ENCODE measurements around the gene GIPC3. TPM values are rescaled to one million over a fixed set of nuclear protein-coding genes. Genes with fewer than 3 reads are reported as not detected.
A peak's percentile ranks its signal among the peaks of the same experiment; 100 is the strongest.

GIPC3 gene
- total RNA-seq, 6 donors from 2014 or later: 0.91 to 5.2 (median 1.4) TPM

DNA sequence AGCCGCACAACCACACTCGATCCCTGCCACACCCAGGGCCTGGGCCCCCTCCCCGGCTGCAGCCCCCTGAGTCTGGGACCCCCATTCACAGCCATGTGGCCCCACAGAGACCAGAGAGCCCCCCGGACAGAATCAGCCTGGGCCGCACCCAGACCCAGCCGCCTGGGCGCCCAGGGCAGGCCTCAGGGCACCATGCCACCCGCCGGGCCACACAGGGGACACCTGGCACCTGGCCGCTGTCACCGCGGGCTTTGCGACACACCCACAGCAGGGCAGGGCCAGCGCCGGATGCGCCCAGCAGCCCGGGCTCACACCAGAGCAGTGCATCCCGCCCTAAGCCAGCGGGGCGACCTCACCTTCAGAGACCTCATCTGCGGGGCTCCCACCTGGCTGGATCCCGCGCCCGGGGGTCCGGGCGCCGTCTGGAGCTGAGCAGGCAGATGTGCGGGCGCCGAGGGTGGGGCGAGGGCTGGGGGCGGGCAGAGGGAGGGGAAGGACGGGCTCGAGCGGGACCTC is 21.0 kb downstream of the GIPC3 start:
- H3K36me3 ChIP-seq: peaks cover 0 to 6% (median 5%) of the 10 kb centered on the region in 4 donors
- H3K27ac ChIP-seq: peak overlapping the region; percentile 70 to 90 (median 80)
- WGBS, 2 donors: 16 to 42% methylated on average over 3 to 6 of the region's 35 CpGs
- no peak for TF ChIP-seq POLR2AphosphoS5 (IDR thresholded peaks at IDR 0.05)
- TF ChIP-seq, protein P1, sequence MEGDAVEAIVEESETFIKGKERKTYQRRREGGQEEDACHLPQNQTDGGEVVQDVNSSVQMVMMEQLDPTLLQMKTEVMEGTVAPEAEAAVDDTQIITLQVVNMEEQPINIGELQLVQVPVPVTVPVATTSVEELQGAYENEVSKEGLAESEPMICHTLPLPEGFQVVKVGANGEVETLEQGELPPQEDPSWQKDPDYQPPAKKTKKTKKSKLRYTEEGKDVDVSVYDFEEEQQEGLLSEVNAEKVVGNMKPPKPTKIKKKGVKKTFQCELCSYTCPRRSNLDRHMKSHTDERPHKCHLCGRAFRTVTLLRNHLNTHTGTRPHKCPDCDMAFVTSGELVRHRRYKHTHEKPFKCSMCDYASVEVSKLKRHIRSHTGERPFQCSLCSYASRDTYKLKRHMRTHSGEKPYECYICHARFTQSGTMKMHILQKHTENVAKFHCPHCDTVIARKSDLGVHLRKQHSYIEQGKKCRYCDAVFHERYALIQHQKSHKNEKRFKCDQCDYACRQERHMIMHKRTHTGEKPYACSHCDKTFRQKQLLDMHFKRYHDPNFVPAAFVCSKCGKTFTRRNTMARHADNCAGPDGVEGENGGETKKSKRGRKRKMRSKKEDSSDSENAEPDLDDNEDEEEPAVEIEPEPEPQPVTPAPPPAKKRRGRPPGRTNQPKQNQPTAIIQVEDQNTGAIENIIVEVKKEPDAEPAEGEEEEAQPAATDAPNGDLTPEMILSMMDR (IDR thresholded peaks at IDR 0.05): no peak
- no peak for TF ChIP-seq POLR2A (IDR thresholded peaks at IDR 0.05)
- no peak for TF ChIP-seq EP300 (IDR thresholded peaks at IDR 0.05)
- DNase-seq (peak; percentile 46 to 88), ATAC-seq (ENCODE audit: low FRiP score in 2 of 2) (peak in 1 of 2 donors; percentile 20)
- peak overlapping the region; percentile 57 to 63 (median 60) for H3K4me3 ChIP-seq
- H3K27me3 ChIP-seq: no peaks in the 10 kb centered on the region
- no peaks in the 10 kb centered on the region for H3K9me3 ChIP-seq
- peaks cover 44 to 63% (median 50%) of the 10 kb centered on the region in 4 donors for H3K4me1 ChIP-seq

DNA sequence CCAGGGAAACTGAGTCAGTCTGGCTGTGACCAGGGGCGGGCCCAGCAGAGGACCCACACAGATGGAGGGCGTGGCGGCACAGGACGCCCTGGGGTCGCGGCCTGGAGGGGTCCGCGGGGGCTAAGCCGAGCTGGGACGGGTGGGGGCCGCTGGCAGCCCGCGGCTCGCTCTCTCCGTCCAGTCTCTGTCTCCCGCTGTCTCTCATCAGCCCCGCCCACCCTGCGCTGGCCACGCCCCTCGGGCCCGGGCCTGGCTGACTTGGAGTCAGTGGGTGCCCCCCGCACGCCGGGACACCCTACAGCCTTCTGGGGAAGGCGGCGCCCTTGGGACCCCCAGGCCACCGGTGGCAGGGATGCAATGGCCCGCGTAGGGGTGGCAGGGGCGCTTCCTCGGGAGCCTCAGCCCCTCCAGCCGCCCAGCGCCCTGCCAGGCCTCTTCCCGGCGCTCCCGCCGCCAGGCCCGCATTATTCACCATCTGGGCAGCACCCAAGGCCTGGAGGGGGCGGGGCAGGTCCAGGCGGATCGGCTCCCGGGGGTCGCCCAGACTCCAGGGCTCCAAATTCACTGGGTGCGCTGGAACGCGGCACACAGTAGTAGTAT is 21.5 kb downstream of the GIPC3 start, which contains the start of gene TBXA2R:
Gene TBXA2R (minus strand): TSS at position 186 of the 600 bp plus-strand sequence. CDS start 6,241 bp downstream, outside the sequence.
- Histone ChIP-seq H3K4me1 (peaks cover 44 to 63% (median 50%) of the 10 kb centered on the region in 4 donors), H3K27me3 (no peaks in the 10 kb centered on the region), H3K36me3 (peaks cover 5 to 12% (median 10%) of the 10 kb centered on the region in 4 donors), H3K4me3 (peak within 1 kb of the TSS; percentile 57 to 63 (median 60)), H3K27ac (peak within 1 kb of the TSS; percentile 70 to 90 (median 80)), H3K9me3 (no peaks in the 10 kb centered on the region)
- 0 to 3% methylated on average over 13 to 28 of the region's 46 CpGs for WGBS, 2 donors
- ATAC-seq (ENCODE audit: low FRiP score in 2 of 2) (peak in 1 of 2 donors; percentile 89), DNase-seq (peak; percentile 66 to 97)
- peak in 1 of 4 donors; percentile 9 for TF ChIP-seq POLR2A (IDR thresholded peaks at IDR 0.05)
- TF ChIP-seq, protein P1 (IDR thresholded peaks at IDR 0.05): no peak
- TF ChIP-seq EP300 (IDR thresholded peaks at IDR 0.05): no peak
- no peak for TF ChIP-seq POLR2AphosphoS5 (IDR thresholded peaks at IDR 0.05)

DNA sequence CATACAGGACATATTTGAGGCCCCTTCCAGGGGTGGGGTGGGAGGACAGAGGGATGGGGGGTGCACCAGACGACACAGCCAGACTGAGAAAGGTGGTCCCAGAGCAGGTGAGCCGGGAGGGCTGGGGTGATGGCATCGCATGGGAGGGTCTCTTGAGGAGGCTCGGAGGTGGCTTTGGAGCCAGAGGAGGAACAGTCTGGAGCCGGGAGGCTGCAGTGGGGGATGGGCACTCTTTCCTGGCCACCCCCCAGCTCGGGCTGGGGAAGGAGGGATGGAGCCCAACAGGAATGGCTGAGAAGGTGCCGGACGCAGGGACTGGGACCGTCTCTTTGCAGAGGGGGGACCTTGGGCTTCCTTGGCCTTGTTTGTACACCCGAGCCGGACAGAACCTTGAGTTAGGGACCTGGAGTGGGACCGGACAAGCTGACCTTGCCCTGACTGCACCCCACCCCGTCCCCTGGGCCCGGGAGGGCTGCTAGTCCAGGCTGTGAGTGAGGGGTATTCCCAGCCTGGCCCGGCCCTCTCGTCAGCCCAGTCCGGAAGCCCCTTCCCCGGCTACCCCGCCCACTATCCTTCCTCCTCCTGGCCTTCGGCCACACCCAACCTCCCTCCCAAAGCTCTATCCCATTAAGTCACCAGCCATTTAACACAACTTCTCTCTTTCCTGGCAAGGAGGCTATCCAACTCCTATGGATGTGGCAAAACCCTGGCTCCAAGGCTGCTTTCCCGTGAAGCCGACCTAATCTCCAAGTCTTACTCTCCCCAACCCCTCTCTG is 22.2 kb downstream of the GIPC3 start:
- DNase-seq (peak in 1 of 2 donors; percentile 53), ATAC-seq (ENCODE audit: low FRiP score in 2 of 2) (peak in 1 of 2 donors; percentile 63)
- Histone ChIP-seq H3K27ac (peak overlapping the region; percentile 70 to 90 (median 80)), H3K36me3 (peaks cover 6 to 19% (median 17%) of the 10 kb centered on the region in 4 donors), H3K27me3 (no peaks in the 10 kb centered on the region), H3K4me3 (peak overlapping the region; percentile 57 to 63 (median 60)), H3K9me3 (no peaks in the 10 kb centered on the region), H3K4me1 (peaks cover 44 to 63% (median 50%) of the 10 kb centered on the region in 4 donors)
- WGBS, 2 donors: 16 to 22% methylated on average over 17 to 22 of the region's 22 CpGs
- TF ChIP-seq EP300 (IDR thresholded peaks at IDR 0.05) (peak in 1 of 4 donors; percentile 17), POLR2A (IDR thresholded peaks at IDR 0.05) (peak in 2 of 4 donors; percentile 22 to 50), POLR2AphosphoS5 (IDR thresholded peaks at IDR 0.05) (peak in 1 of 2 donors; percentile 67)
- TF ChIP-seq, protein P1 (IDR thresholded peaks at IDR 0.05): no peak

DNA sequence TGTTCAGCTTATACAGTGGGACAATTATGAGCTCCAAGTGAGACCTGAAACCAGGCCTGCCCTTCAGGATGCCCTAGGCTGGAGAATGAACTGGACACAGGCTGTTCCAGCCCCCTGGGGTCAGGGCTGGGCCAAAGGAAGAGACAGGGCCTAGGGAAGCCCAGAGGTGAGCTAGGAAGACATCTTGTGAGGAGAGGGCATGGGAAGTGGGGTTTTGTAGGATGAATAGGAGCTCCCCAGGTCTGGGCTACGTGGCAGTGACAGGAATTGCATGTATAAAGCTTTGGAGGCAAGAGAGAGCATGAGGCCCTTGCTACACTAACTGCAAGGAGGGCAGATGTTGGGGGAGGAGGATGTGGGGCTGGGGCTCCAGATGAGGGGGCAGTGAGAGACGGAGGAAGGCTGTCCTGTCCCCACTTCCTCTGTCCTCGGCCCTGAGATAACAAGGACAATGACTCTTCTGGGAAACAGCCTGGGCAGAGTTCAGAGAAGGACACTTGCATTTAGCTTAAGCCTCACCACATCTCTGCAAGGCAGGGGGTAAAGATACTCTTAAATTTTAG is 22.9 kb downstream of the GIPC3 start:
- no peak for DNase-seq
- no peak for ATAC-seq (ENCODE audit: low FRiP score in 2 of 2)
- H3K27ac ChIP-seq: peak overlapping the region; percentile 70 to 90 (median 80)
- H3K4me1 ChIP-seq: peaks cover 44 to 66% (median 50%) of the 10 kb centered on the region in 4 donors
- no peaks in the 10 kb centered on the region for H3K27me3 ChIP-seq
- H3K4me3 ChIP-seq: peak overlapping the region in 2 of 4 donors; percentile 58 to 63
- WGBS, 2 donors: 29 to 33% methylated on average over 3 of the region's 3 CpGs
- H3K9me3 ChIP-seq: no peaks in the 10 kb centered on the region
- TF ChIP-seq, protein P1 (IDR thresholded peaks at IDR 0.05): no peak
- TF ChIP-seq POLR2A (IDR thresholded peaks at IDR 0.05) (no peak), POLR2AphosphoS5 (IDR thresholded peaks at IDR 0.05) (no peak), EP300 (IDR thresholded peaks at IDR 0.05) (peak in 2 of 4 donors; percentile 16)
- H3K36me3 ChIP-seq: peaks cover 6 to 26% (median 24%) of the 10 kb centered on the region in 4 donors
